ENCODE results near the gene ARID3C.
A peak's percentile ranks its signal among the peaks of the same experiment; 100 is the strongest.

The ARID3C gene

DNA sequence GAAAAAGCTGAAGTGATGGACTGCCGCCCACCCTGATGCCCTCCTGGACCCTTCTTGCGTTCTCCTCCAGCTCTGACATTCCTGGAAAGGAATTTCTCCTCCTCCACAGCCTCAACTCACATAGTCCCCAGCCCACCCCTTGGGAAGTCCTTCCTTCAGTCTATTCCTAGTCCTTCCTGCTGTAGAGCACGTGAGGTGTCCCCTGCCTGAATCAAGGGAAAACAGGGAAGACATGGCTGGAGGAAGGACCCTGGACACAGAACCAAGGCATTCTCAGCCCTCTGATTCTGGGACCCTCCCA is 3.7 kb downstream of the ARID3C start:
- DNase-seq = no peak

DNA sequence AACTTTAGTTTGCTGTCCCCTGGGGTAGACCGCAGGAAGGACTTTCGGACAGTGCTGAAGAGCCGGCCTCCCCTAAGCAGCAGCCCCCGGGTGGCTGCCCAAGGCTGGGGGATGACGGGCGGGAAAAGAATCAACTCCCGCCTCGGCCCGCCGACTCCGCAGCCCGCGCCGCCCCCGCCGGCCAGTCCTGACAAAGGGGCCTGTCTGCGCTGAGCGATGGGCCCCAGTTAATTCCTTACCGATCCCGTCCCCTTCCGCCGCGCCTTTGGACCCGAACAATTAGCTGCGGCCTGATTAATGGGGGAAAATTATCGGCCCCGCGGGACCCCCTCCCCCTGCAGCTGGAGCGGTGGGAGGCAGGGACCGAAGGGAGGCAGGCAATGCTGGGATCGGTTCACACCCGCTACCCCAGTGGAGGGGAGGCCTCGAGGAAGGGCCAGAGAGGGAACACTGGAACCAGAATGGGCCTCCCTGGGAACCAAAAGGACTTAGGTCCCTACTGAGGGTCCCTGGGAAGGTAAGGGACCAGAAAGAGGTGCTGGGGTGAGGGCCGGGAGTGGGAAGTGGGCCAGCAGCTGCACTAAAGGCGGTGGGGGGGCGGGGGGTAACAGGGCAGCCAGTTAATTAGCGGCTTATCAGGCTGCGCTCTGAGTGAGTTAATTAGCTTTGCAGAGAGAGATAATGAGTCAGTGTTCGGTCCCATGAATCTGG is 4.2 kb downstream of the ARID3C start:
- no peak for DNase-seq

- DNase-seq = no peak
These were observed 5.3 kb downstream of the ARID3C start for GRCh38 chr9:34623374-34624235.

DNA sequence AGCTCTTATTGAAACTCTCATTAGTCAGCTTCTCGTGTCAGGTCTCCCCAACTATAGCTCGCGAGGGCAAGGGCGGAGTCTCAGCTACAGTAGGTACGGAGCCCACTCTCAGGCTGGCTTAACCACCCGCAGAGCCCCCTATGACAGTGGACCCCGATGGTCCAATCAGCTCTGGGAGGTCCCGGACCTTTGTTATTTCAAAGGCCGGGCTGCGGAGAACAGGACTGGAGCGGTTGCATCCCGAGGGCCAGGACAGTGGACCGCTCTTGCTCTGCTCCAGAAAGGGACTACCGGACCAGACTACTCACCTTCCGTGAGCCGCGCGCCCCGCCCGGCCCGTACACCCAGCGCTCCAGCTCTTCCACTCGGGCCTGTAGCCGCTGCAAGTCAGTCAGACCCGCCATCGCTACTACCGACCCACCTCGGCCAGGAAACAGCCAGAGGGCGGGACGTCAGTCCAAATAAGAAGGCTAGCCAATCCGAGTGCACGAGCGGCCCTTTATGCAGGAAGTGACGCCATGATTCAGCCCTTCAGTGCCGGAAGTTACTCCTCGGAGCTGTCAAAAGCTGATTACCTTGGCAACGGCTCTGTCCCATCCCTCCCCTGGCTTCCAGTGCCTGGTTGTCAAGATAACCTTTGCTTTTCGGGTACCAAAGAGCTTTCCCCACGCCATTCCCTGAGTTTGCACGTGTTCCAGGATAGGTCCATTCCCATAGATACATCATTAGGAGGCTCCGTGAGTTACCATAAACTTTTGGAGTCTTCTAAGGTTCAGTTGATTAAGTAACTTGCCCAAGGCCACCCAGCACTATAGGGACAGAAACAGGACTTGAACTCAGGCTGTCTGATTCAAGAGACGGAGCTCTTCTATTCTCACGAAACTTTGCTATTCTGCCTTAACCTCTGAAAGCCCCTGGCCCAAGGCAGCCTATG is 8.5 kb downstream of the ARID3C start, which contains the start of gene DCTN3:
Gene DCTN3 (minus strand): TSS at position 435 of the 934 bp plus-strand sequence. CDS start 31 bp downstream, at position 404.
- peak; percentile 95 for DNase-seq

- DNase-seq = no peak
These were observed 13.7 kb downstream of the ARID3C start for GRCh38 chr9:34615132-34615531.

GRCh38 chr9:34612788-34613390 is 16.0 kb downstream of the ARID3C start:
- DNase-seq = no peak

GRCh38 chr9:34611811-34612787 is 16.8 kb downstream of the ARID3C start, which contains the start of gene RPP25L:
Gene RPP25L, minus strand, starts transcription at chr9:34612097. Its CDS starts 801 bp downstream, at chr9:34611296.
- DNase-seq = peak; percentile 35

- DNase-seq = no peak
These were observed 17.5 kb downstream of the ARID3C start for GRCh38 chr9:34611251-34611810.

DNA sequence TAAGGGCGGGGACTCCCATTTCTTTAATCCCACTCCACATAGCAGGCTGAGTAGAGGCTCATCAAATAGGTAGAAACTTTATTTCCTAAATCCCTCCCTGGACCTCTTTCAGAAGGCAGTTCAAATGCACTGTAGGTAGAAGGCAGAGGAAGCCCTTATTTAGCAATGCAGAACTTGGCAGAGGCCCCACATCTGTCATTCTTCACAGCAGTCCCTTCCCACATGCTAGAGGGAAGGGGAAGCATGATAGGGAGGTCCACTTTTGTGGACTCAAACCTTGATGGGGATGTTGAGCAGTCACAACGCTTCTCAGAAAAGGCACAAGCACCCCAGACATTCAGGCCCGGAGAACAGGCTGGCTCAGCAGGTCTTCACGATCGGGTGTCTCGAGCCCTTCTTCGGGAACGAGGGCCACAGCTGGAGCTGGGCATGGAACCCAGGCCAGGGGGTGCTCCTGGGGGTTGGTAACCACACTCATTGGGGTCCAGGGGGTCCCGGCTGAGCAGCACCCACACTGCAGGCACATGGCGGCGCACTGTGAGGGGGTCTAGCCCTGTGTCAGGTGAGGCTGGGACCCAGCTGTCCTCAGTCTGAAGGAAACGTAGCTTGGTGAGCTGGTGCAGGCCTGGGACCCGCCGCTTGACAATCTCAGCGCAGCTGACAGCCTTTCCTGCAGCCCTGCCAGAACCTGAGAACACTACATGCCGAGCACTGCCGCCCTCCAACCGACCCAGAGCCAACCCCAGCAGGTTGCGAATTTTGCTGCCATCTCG is 18.2 kb downstream of the ARID3C start:
- DNase-seq = no peak

DNA sequence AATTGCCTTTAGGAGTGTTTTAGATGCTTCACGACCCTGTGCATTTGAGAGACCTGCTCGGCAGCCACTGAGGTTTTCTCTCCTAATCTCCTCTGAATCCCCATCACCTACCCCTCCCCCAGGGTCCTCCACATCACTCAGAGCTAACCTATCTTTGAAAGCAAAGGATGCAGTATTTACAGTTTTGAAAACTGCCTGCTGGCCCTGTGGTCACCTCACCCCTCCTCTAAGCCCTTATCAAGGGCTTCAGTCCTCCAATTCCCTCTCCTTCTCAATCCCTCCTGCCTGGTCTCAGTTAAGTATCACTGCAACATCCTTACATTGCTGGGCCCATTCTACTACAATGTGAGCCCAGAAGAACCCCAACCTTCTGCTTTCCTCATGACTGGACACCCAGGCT is 21.5 kb downstream of the ARID3C start:
- no peak for DNase-seq

DNA sequence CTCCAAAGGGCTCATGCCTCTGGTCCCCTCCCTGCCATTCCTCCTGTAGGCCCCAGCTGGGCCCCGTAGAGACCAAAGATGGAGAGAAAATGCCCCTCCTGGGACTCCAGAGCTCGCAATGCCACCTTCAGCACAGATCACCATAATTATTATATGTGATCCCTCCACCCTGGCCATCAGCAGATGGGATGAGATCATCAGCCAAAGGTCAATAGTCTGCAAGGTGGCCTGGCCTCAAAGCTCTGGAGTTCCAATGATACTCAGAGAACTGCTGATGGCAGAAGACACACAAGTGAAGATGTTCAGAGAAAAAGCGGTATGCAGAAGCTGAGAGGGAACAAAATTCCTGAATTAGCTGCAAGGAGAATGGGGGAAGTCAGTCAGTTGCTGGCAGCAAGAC is 22.0 kb downstream of the ARID3C start:
- no peak for DNase-seq

GRCh38 chr9:34606190-34606589 is 22.7 kb downstream of the ARID3C start:
- DNase-seq = no peak

- peak; percentile 44 for DNase-seq
These were observed 25.1 kb downstream of the ARID3C start for GRCh38 chr9:34603610-34604231.

DNA sequence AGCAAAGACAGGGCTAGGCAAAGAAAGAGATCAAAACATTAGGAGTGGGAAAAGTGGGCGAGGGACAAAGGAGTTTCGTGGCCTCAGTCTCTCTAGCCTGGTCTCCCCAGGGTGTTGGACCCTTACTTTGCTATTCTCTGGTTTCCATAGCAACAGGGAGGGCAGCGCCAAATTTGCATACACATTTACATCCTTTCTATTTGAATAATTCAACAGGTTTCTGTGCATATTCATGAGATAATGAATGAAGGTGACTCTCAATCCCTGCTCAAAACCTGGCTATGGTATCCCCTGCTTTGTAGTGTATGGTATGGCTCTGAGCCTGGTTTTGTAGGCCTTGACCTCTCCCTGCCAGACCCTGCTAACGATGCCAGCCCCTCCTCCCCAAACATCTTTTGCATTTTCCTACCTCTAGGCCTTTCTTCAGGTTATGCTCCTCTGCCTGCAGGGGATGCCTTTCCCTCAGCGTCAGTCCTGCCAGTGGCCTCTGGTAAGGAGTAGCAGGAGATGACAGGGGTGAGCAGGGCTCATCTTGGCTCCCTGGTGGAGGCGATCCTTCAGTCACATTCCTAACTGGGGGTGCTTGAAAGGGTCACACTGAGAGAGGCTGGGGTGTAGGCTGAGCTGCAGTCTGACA is 26.8 kb downstream of the ARID3C start:
- no peak for DNase-seq

- no peak for DNase-seq
These were observed 28.0 kb downstream of the ARID3C start for GRCh38 chr9:34600908-34601307.

GRCh38 chr9:34599546-34599945 is 29.3 kb downstream of the ARID3C start:
- no peak for DNase-seq

DNA sequence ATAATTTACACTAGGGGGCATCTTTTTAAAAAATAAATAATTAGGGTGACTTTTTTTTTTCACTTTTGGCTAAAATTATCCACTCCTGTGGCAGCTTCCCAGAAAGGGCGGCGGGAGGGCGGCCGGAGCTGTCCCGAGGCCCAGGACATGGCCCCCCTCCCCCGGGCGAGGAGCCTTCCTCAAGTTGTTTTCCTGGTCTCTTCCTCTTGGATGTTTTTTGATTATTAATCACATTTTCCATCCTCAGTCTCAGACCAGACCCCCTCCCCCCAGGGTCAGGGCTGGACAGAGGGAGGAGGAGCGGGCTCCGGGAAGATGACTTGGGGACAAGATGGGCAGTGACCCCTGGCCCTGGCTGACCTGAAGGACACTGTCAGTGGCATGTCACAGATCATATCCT is 34.7 kb downstream of the ARID3C start:
- no peak for DNase-seq

- no peak for DNase-seq
These were observed 35.8 kb downstream of the ARID3C start for GRCh38 chr9:34592895-34593601.

Data from NCI-H2029 treated with DMSO at 0.1 percent for 48 hours (cell line).